PC-3 (cell line): Measurements from ENCODE around the gene IRAK4. TPM values are rescaled to one million over a fixed set of nuclear protein-coding genes. Genes with fewer than 3 reads are reported as not detected.

Experiments
- ATAC-seq: fragments of 200-7000 bp; cut with Tn5 transposase; 2 replicates; pipeline ENCODE4 v1.9.1; 2020; ENCODE audit warnings: mild to moderate bottlenecking, moderate library complexity
- Bru-seq: library from RNA; stranded (reverse); fragments of 400-500 nt; gene quantifications from one replicate; lab custom pipeline; 2021; lab: Mats Ljungman, UMichigan
- BruChase-seq, 2 experiments: library from RNA; stranded (reverse); fragments of 400-500 nt; gene quantifications; one replicate each; lab custom pipeline; 2021; lab: Mats Ljungman, UMichigan
- BruUV-seq: library from RNA; stranded (reverse); fragments of 400-500 nt; replicated peaks from 2 replicates; lab custom pipeline; 2021; lab: Mats Ljungman, UMichigan
- CTCF ChIA-PET: fragments of 300-600 bp; sonication (Branson Sonifier 250); formaldehyde crosslinking; loops from one replicate; lab custom pipeline; 2022; ENCODE audit warnings: antibody characterized with exemption; lab: Charles Lee
- POLR2A ChIA-PET: fragments of 300-600 bp; sonication (Branson Sonifier 250); formaldehyde crosslinking; loops from one replicate; lab custom pipeline; 2022; ENCODE audit warnings: antibody characterized with exemption; ENCODE audit not compliant: unreplicated experiment; lab: Charles Lee
- DNase-seq: peaks from one replicate; pipeline ENCODE4 v3.0.0-alpha.2; 2015
- H2AFZ ChIP-seq: fragments of 300-600 bp; sonication (generic); 2 replicates; pipeline ENCODE4 v1.6.0; 2016; ENCODE audit warnings: antibody characterized with exemption, low read length
- H3F3A ChIP-seq: fragments of 300-600 bp; sonication (generic); one replicate; pipeline ENCODE4 v1.6.0; 2017; ENCODE audit warnings: antibody characterized with exemption, low read length, control low read depth, mild to moderate bottlenecking; ENCODE audit not compliant: unreplicated experiment
- H3K27ac ChIP-seq: fragments of 300-600 bp; sonication (generic); 2 replicates; pipeline ENCODE4 v1.5.1; 2016; ENCODE audit warnings: mild to moderate bottlenecking, low read length
- H3K27me3 ChIP-seq: fragments of 300-600 bp; sonication (generic); 2 replicates; pipeline ENCODE4 v1.6.1; 2016; ENCODE audit warnings: low read length, mixed read lengths
- H3K36me3 ChIP-seq: fragments of 300-600 bp; sonication (generic); 2 replicates; pipeline ENCODE4 v1.6.1; 2016; ENCODE audit warnings: low read depth, mixed run types, low read length, mixed read lengths
- H3K4me1 ChIP-seq: fragments of 300-600 bp; sonication (generic); 2 replicates; pipeline ENCODE4 v1.5.1; 2016; ENCODE audit warnings: low read length; ENCODE audit not compliant: insufficient read depth
- H3K4me2 ChIP-seq: fragments of 300-600 bp; sonication (generic); 2 replicates; pipeline ENCODE4 v1.6.0; 2016; ENCODE audit warnings: low read length
- H3K4me3 ChIP-seq: fragments of 300-600 bp; sonication (generic); 2 replicates; pipeline ENCODE4 v1.5.1; 2016; ENCODE audit warnings: mild to moderate bottlenecking, low read length, mixed read lengths
- H3K79me2 ChIP-seq: fragments of 300-600 bp; sonication (generic); 2 replicates; pipeline ENCODE4 v1.6.1; 2017; ENCODE audit warnings: low read length, mixed read lengths
- H3K9ac ChIP-seq: fragments of 300-600 bp; sonication (generic); 2 replicates; pipeline ENCODE4 v1.6.0; 2016; ENCODE audit warnings: mild to moderate bottlenecking, low read length
- H3K9me2 ChIP-seq: fragments of 300-600 bp; sonication (generic); replicated peaks from 2 replicates; pipeline ENCODE4 v1.6.1; 2016; ENCODE audit warnings: mixed run types, low read length, mixed read lengths
- H3K9me3 ChIP-seq: fragments of 300-600 bp; sonication (generic); 2 replicates; pipeline ENCODE4 v1.6.1; 2016; ENCODE audit warnings: low read length, mixed read lengths
- H4K20me1 ChIP-seq: fragments of 300-600 bp; sonication (generic); 2 replicates; pipeline ENCODE4 v1.6.1; 2016; ENCODE audit warnings: low read length, mixed read lengths
- EZH2 ChIP-seq: fragments of 300-600 bp; sonication (generic); IDR thresholded peaks from one replicate; pipeline ENCODE4 v1.6.1; 2017; ENCODE audit warnings: antibody characterized with exemption, mild to moderate bottlenecking, low read length; ENCODE audit not compliant: unreplicated experiment
- EZH2phosphoT487 ChIP-seq: fragments of 300-600 bp; sonication (generic); IDR thresholded peaks from 2 replicates; pipeline ENCODE4 v1.6.1; 2018; ENCODE audit warnings: mild to moderate bottlenecking, antibody characterized with exemption, low read length, borderline replicate concordance
- intact Hi-C: fragments of 100-400 bp; cut with micrococcal nuclease; formaldehyde crosslinking; loops from 2 replicates; pipeline ENCODE4 v1.9.0; 2023
- long read RNA-seq: library from polyadenylated mRNA; unstranded; transcript quantifications from one replicate; pipeline ENCODE4 v2.0.0, GENCODE V29; 2021; ENCODE audit not compliant: unreplicated experiment
- total RNA-seq: library from RNA; depleted of rRNA; stranded (reverse); fragments of >200 nt; gene quantifications from 2 replicates; pipeline ENCODE4 v1.2.3, GENCODE V29; 2014; rRNA removed
- TF ChIP-seq, protein P1 (sequence below): fragments of 300-600 bp; sonication (generic); conservative IDR thresholded peaks from 2 replicates; pipeline ENCODE4 v1.5.1; 2017; ENCODE audit warnings: antibody characterized with exemption, low read depth, mild to moderate bottlenecking, low read length

IRAK4 gene
- total RNA-seq (5.6 and 8.9 TPM in 2 replicates), Bru-seq, nascent RNA (percentile 63 among the genes with signal in this experiment), BruChase-seq, experiment 1, labeled RNA remaining after a 6-hour chase (percentile 59 among the genes with signal in this experiment), BruChase-seq, experiment 2, labeled RNA remaining after a 2-hour chase (percentile 63 among the genes with signal in this experiment)
- long read RNA-seq, full-length matches to known transcripts, result 4 of 17 reads
- long read RNA-seq, partial matches to known transcripts, result 3 of 17 reads
- long read RNA-seq, other reads (novel, unspliced or antisense), result 10 of 17 reads

DNA sequence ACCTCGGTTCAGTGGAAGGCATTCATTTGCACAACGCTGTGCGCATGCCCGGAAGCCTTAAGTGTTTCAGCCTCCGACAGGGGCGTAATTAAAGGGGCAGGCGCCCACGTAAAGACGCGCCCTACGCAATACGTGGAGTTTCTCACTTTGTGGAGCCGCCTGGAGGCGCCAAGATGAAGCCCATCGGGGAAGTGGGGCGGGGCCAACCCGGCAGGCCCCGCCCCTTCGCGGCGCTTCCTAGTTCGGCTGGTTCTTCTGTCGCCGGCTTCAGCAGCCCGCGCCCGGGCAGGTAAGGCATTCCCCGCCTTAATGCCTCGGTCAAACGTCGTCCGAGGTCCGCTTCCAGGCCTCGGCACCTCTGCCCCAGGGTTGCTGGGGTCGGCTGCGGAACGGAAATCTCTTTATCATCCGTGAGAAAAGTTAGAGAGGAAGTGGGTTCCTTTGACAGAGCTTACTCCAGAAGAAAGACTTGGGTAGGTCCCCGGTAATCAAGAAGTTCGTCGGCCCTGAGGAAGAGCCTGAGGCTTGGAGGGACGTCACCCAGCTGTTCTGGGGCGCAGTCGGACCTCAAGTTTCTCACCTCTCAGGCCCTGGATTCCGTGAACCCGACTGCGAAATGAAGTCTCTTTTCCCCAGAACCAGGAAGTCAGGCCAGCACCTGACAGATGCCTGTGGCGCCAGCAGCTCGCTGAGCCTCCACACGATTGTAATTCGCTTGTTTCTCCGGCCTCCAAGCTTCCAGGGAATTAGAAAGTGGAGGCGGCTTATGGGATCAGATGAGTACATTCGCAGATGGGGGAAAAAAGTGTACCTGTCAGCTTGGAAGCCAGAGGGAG is at the start of gene IRAK4, which contains the start of gene PUS7L:
Gene IRAK4, plus strand, starts transcription at position 224 of the 836 bp plus-strand sequence. CDS start 9,161 bp downstream, outside the sequence.
Gene PUS7L, minus strand, starts transcription at position 63 of the 836 bp plus-strand sequence. CDS start 3,545 bp downstream, outside the sequence.
- peaks cover 47% of the 10 kb centered on the region for H3K79me2 ChIP-seq
- TSS peak; percentile 78 for BruUV-seq
- peak within 1 kb of the TSS; percentile 89 for H3K9ac ChIP-seq
- no peaks in the 10 kb centered on the region for H4K20me1 ChIP-seq
- ChIA-PET CTCF (interaction anchor here (0.6 to 1.0 kb wide), 2 partner anchors 124 to 353 kb away, joined by 3 read pairs; no protein-coding TSS in a partner anchor), POLR2A (interaction anchor here (0.5 kb wide), 1 partner anchor 195 kb away, joined by 3 read pairs; no protein-coding TSS in a partner anchor)
- no peak for TF ChIP-seq EZH2phosphoT487
- TF ChIP-seq, protein P1, sequence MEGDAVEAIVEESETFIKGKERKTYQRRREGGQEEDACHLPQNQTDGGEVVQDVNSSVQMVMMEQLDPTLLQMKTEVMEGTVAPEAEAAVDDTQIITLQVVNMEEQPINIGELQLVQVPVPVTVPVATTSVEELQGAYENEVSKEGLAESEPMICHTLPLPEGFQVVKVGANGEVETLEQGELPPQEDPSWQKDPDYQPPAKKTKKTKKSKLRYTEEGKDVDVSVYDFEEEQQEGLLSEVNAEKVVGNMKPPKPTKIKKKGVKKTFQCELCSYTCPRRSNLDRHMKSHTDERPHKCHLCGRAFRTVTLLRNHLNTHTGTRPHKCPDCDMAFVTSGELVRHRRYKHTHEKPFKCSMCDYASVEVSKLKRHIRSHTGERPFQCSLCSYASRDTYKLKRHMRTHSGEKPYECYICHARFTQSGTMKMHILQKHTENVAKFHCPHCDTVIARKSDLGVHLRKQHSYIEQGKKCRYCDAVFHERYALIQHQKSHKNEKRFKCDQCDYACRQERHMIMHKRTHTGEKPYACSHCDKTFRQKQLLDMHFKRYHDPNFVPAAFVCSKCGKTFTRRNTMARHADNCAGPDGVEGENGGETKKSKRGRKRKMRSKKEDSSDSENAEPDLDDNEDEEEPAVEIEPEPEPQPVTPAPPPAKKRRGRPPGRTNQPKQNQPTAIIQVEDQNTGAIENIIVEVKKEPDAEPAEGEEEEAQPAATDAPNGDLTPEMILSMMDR, result peak; percentile 40
- ATAC-seq, result peak; percentile 94
- peaks cover 35% of the 10 kb centered on the region for H3K4me1 ChIP-seq
- peak within 1 kb of the TSS; percentile 99 for H2AFZ ChIP-seq
- peak within 1 kb of the TSS; percentile 60 for H3K27ac ChIP-seq
- no peaks in the 10 kb centered on the region for H3K9me3 ChIP-seq
- H3K27me3 ChIP-seq, result no peaks in the 10 kb centered on the region
- peaks cover 10% of the 10 kb centered on the region for H3K36me3 ChIP-seq
- peak within 1 kb of the TSS; percentile 77 for H3K4me2 ChIP-seq
- H3F3A ChIP-seq, result no peaks in the 10 kb centered on the region
- peak; percentile 99 for DNase-seq
- intact Hi-C loops, result loop anchor here (2.0 to 5.0 kb wide), 2 partner anchors 28 to 123 kb away; no protein-coding TSS in a partner anchor
- H3K4me3 ChIP-seq, result peak within 1 kb of the TSS; percentile 93
- no peaks in the 10 kb centered on the region for H3K9me2 ChIP-seq

- Histone ChIP-seq H3K4me1 (no peaks in the 10 kb centered on the region), H3F3A (no peaks in the 10 kb centered on the region), H2AFZ (no peak overlapping the region), H3K27ac (no peak overlapping the region), H3K9ac (no peak overlapping the region), H3K27me3 (no peaks in the 10 kb centered on the region), H3K4me3 (no peak overlapping the region), H4K20me1 (no peaks in the 10 kb centered on the region), H3K9me2 (no peaks in the 10 kb centered on the region), H3K36me3 (no peaks in the 10 kb centered on the region), H3K4me2 (no peak overlapping the region), H3K9me3 (no peaks in the 10 kb centered on the region), H3K79me2 (no peaks in the 10 kb centered on the region)
- CTCF ChIA-PET, result no interaction called here
- ATAC-seq, result no peak
- BruUV-seq, result no TSS peak
- intact Hi-C loops, result no loop called here
- no peak for DNase-seq
- no peak for TF ChIP-seq EZH2phosphoT487
- no peak for TF ChIP-seq EZH2
- TF ChIP-seq, protein P1, result no peak
- POLR2A ChIA-PET, result no interaction called here
These were observed 47.4 kb upstream of the IRAK4 start for GRCh38 chr12:43711348-43711747.
